ENCODE data around the gene CCR4. TPM values are rescaled to one million over a fixed set of nuclear protein-coding genes. Genes with fewer than 3 reads are reported as not detected.

Gene CCR4
- total and polyA plus RNA-seq, 2 of the 13 experiments (the other 11 are each of a cell fraction or from before 2014, with no cell fraction given) = 0.04 to 0.05 TPM

DNA sequence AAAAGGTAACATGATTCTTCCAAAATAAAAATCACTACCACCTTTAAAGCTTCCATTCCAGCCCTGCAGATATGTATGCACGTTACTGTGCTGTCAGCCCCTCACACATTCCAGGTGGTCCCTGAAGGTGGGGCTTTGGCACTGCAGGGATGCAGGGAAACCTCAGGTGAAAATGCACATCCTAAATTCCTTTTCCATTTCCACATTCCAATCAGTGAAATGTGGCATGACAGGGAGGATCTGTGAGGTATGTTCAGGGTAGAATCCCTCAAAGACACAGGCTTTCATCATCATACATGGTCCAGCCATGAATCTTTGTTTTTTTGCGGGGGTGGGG, 45.3 kb downstream of the CCR4 start:
- Histone ChIP-seq H3K36me3 (replicated peaks in 1 of 2; ENCODE audit: control insufficient read depth in 1 of 2, insufficient read depth in 2 of 2, low read length in 2 of 2) (0 out of 5 replicates have a peak, but pooled peaks cover 0 to 3% of the 10 kb centered on the region in 2 experiments), H3K9me3 (ENCODE audit: low read length) (no peaks in the 10 kb centered on the region), H2AFZ (ENCODE audit: low read length) (no peak overlapping the region), H4K20me1 (ENCODE audit: insufficient read depth, low read length) (no peaks in the 10 kb centered on the region), H3K4me1 (ENCODE audit: insufficient read depth, low read length) (no peaks in the 10 kb centered on the region), H3K4me2 (ENCODE audit: low read depth, low read length) (no peak overlapping the region), H3K9ac (ENCODE audit: insufficient read depth, low read depth, low read length) (no peak overlapping the region), H3K27me3 (ENCODE audit: control insufficient read depth in 1 of 2, insufficient read depth in 2 of 2, low read length in 2 of 2) (no peaks in the 10 kb centered on the region), H3K4me3 (replicated peaks in 1 of 3; ENCODE audit: insufficient read depth in 1 of 3, low read depth in 2 of 3, low read length in 3 of 3) (no peak overlapping the region), H3K27ac (ENCODE audit: extremely low read length, insufficient read depth, low read length) (no peak overlapping the region), H3K79me2 (ENCODE audit: insufficient read depth, low read length) (no peaks in the 10 kb centered on the region)
- ATAC-seq (no peak), FAIRE-seq (no peak), DNase-seq (ENCODE audit: low spot score) (no peak)
- POLR2A ChIA-PET = no interaction called here
- CTCF ChIA-PET (ENCODE audit: low intra/inter-chr PET ratio, low total read pairs) = no interaction called here
- BruUV-seq (replicated peaks) = no TSS peak
- in situ Hi-C loops (cut with HindIII; ENCODE audit: extremely low pct_ligation_motif_present, low pct_unique_long_range_greater_than_20kb) = no loop called here
- intact Hi-C loops (cut with micrococcal nuclease; ENCODE audit: unreplicated experiment) = no loop called here
- WGBS (ENCODE audit: low lambda C conversion rate) = 90% methylated on average over 2 of the region's 2 CpGs
- TF ChIP-seq SMAD1 (CRISPR knock-in tag; IDR thresholded peaks at IDR 0.05; ENCODE audit: borderline replicate concordance, low read depth) (no peak), CHD4 (IDR thresholded peaks at IDR 0.05; ENCODE audit: borderline replicate concordance, low read length) (no peak), ZNF432 (CRISPR knock-in tag; IDR thresholded peaks at IDR 0.05; ENCODE audit: borderline replicate concordance) (no peak), NR2F6 (IDR thresholded peaks at IDR 0.05) (no peak), NR2F6 (CRISPR knock-in tag; IDR thresholded peaks at IDR 0.05) (no peak), SMARCE1 (IDR thresholded peaks at IDR 0.05; ENCODE audit: borderline replicate concordance) (no peak), JUNB (CRISPR knock-in tag; IDR thresholded peaks at IDR 0.05; ENCODE audit: borderline replicate concordance) (no peak), ZSCAN31 (CRISPR knock-in tag; IDR thresholded peaks at IDR 0.05; ENCODE audit: low read depth) (no peak), ZNF337 (CRISPR knock-in tag; IDR thresholded peaks at IDR 0.05; ENCODE audit: borderline replicate concordance, low read depth) (no peak), REPIN1 (CRISPR knock-in tag; IDR thresholded peaks at IDR 0.05; ENCODE audit: borderline replicate concordance, low read depth) (no peak), U2AF1 (optimal IDR thresholded peaks at IDR 0.05; ENCODE audit: low read depth, low read length) (no peak), ZFP62 (CRISPR knock-in tag; IDR thresholded peaks at IDR 0.05) (no peak), GABPB1 (CRISPR knock-in tag; IDR thresholded peaks at IDR 0.05) (no peak)
- TF ChIP-seq, protein P1, sequence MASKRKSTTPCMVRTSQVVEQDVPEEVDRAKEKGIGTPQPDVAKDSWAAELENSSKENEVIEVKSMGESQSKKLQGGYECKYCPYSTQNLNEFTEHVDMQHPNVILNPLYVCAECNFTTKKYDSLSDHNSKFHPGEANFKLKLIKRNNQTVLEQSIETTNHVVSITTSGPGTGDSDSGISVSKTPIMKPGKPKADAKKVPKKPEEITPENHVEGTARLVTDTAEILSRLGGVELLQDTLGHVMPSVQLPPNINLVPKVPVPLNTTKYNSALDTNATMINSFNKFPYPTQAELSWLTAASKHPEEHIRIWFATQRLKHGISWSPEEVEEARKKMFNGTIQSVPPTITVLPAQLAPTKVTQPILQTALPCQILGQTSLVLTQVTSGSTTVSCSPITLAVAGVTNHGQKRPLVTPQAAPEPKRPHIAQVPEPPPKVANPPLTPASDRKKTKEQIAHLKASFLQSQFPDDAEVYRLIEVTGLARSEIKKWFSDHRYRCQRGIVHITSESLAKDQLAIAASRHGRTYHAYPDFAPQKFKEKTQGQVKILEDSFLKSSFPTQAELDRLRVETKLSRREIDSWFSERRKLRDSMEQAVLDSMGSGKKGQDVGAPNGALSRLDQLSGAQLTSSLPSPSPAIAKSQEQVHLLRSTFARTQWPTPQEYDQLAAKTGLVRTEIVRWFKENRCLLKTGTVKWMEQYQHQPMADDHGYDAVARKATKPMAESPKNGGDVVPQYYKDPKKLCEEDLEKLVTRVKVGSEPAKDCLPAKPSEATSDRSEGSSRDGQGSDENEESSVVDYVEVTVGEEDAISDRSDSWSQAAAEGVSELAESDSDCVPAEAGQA (IDR thresholded peaks at IDR 0.05; ENCODE audit: low read depth) = no peak
- TF ChIP-seq, protein P1 (CRISPR knock-in tag; IDR thresholded peaks at IDR 0.05; ENCODE audit: borderline replicate concordance) = no peak
- TF ChIP-seq, protein P2, sequence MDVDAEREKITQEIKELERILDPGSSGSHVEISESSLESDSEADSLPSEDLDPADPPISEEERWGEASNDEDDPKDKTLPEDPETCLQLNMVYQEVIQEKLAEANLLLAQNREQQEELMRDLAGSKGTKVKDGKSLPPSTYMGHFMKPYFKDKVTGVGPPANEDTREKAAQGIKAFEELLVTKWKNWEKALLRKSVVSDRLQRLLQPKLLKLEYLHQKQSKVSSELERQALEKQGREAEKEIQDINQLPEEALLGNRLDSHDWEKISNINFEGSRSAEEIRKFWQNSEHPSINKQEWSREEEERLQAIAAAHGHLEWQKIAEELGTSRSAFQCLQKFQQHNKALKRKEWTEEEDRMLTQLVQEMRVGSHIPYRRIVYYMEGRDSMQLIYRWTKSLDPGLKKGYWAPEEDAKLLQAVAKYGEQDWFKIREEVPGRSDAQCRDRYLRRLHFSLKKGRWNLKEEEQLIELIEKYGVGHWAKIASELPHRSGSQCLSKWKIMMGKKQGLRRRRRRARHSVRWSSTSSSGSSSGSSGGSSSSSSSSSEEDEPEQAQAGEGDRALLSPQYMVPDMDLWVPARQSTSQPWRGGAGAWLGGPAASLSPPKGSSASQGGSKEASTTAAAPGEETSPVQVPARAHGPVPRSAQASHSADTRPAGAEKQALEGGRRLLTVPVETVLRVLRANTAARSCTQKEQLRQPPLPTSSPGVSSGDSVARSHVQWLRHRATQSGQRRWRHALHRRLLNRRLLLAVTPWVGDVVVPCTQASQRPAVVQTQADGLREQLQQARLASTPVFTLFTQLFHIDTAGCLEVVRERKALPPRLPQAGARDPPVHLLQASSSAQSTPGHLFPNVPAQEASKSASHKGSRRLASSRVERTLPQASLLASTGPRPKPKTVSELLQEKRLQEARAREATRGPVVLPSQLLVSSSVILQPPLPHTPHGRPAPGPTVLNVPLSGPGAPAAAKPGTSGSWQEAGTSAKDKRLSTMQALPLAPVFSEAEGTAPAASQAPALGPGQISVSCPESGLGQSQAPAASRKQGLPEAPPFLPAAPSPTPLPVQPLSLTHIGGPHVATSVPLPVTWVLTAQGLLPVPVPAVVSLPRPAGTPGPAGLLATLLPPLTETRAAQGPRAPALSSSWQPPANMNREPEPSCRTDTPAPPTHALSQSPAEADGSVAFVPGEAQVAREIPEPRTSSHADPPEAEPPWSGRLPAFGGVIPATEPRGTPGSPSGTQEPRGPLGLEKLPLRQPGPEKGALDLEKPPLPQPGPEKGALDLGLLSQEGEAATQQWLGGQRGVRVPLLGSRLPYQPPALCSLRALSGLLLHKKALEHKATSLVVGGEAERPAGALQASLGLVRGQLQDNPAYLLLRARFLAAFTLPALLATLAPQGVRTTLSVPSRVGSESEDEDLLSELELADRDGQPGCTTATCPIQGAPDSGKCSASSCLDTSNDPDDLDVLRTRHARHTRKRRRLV (CRISPR knock-in tag; IDR thresholded peaks at IDR 0.05) = no peak

Measured in HepG2 (cell line).